Parathyroid adenoma (tissue), 2 donors: ENCODE data around the gene CIROP.
"Not testable (repeated sequence)": the region's sequence is repeated elsewhere in the genome, so short reads cannot be mapped to it uniquely, and the experiment has no call there.

ENCODE experiments used
- H2AFZ ChIP-seq: fragments of 300-600 bp; sonication (generic); one replicate; pipeline ENCODE4 v1.7.0; 2017; ENCODE audit warnings: antibody characterized with exemption, mild to moderate bottlenecking
- H3K27ac ChIP-seq: fragments of 300-600 bp; sonication (generic); one replicate; pipeline ENCODE4 v1.7.0; 2017
- H3K27me3 ChIP-seq: fragments of 300-600 bp; sonication (generic); one replicate; pipeline ENCODE4 v1.7.0; 2017; ENCODE audit warnings: low read length; ENCODE audit not compliant: control insufficient read depth, insufficient read depth
- H3K36me3 ChIP-seq: fragments of 300-600 bp; sonication (generic); one replicate; pipeline ENCODE4 v1.7.0; 2017; ENCODE audit warnings: low read length; ENCODE audit not compliant: control insufficient read depth, insufficient read depth
- H3K4me1 ChIP-seq: fragments of 300-600 bp; sonication (generic); one replicate; pipeline ENCODE4 v1.7.0; 2017; ENCODE audit warnings: control low read depth
- H3K4me2 ChIP-seq: fragments of 300-600 bp; sonication (generic); one replicate; pipeline ENCODE4 v1.7.0; 2017; ENCODE audit warnings: low read length
- H3K4me3 ChIP-seq: fragments of 300-600 bp; sonication (generic); one replicate; pipeline ENCODE4 v1.7.0; 2017; ENCODE audit warnings: low read depth, low read length
- H3K79me2 ChIP-seq: fragments of 300-600 bp; sonication (generic); one replicate; pipeline ENCODE4 v1.7.0; 2017; ENCODE audit warnings: control low read depth
- H3K9ac ChIP-seq: fragments of 300-600 bp; sonication (generic); one replicate; pipeline ENCODE4 v1.7.0; 2017; ENCODE audit warnings: mild to moderate bottlenecking
- H3K9me3 ChIP-seq: fragments of 300-600 bp; sonication (generic); one replicate; pipeline ENCODE4 v1.7.0; 2017; ENCODE audit warnings: low read length; ENCODE audit not compliant: control insufficient read depth
- TF ChIP-seq, protein P1 (sequence below): fragments of 300-600 bp; sonication (generic); IDR thresholded peaks from one replicate; pipeline ENCODE4 v1.7.0; 2017; ENCODE audit warnings: antibody characterized with exemption, mild to moderate bottlenecking
- donor health status: primary hyperparathyroidism.

Gene CIROP

DNA sequence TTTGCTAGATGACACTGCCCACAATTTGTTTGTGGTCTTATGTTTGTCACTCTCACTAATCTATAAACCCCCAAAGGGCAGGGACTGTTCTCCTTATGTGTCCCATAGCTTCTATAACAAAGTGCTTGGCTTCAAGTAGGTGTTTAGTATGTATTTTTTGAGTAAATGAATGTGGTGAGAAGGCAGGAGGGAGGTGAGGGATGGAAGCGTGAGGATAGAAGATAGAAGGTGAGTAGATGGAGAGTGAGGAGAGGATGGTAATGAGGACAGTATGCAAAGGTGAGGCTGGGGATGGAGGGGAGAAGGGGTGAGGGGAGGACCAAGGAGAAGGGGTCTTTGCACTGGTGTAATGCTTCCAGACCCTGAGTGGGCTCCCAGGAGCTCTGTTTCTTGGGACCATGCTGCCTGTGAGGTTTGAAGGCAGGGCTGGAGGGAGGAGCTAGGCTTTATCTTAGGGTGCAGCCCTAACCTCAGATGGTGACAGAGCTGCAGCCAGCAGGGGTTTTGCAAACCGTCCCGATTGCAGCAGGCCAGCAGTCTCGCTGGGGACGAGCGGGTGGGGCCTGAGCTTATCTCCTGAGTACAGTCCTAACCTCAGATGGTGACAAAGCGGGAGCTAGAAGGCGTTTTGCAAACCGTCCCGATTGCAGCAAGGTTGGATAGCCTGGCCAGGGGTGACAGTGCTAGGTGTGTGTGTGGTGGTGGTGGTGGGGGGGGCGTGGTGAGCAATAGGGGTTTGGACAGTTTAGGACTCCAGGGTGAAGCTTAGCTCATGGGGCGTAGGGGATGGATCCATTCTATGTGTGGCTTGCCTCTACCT, 7.8 kb upstream of the CIROP start:
- TF ChIP-seq, protein P1, sequence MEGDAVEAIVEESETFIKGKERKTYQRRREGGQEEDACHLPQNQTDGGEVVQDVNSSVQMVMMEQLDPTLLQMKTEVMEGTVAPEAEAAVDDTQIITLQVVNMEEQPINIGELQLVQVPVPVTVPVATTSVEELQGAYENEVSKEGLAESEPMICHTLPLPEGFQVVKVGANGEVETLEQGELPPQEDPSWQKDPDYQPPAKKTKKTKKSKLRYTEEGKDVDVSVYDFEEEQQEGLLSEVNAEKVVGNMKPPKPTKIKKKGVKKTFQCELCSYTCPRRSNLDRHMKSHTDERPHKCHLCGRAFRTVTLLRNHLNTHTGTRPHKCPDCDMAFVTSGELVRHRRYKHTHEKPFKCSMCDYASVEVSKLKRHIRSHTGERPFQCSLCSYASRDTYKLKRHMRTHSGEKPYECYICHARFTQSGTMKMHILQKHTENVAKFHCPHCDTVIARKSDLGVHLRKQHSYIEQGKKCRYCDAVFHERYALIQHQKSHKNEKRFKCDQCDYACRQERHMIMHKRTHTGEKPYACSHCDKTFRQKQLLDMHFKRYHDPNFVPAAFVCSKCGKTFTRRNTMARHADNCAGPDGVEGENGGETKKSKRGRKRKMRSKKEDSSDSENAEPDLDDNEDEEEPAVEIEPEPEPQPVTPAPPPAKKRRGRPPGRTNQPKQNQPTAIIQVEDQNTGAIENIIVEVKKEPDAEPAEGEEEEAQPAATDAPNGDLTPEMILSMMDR, result no peak
- Histone ChIP-seq H3K4me3 (no peak overlapping the region), H2AFZ (no peak overlapping the region), H3K27me3 (no peaks in the 10 kb centered on the region), H3K9me3 (no peaks in the 10 kb centered on the region), H3K4me2 (no peak overlapping the region), H3K36me3 (no peaks in the 10 kb centered on the region), H3K9ac (no peak overlapping the region), H3K27ac (no peak overlapping the region), H3K79me2 (no peaks in the 10 kb centered on the region), H3K4me1 (peaks cover 8% of the 10 kb centered on the region)

DNA sequence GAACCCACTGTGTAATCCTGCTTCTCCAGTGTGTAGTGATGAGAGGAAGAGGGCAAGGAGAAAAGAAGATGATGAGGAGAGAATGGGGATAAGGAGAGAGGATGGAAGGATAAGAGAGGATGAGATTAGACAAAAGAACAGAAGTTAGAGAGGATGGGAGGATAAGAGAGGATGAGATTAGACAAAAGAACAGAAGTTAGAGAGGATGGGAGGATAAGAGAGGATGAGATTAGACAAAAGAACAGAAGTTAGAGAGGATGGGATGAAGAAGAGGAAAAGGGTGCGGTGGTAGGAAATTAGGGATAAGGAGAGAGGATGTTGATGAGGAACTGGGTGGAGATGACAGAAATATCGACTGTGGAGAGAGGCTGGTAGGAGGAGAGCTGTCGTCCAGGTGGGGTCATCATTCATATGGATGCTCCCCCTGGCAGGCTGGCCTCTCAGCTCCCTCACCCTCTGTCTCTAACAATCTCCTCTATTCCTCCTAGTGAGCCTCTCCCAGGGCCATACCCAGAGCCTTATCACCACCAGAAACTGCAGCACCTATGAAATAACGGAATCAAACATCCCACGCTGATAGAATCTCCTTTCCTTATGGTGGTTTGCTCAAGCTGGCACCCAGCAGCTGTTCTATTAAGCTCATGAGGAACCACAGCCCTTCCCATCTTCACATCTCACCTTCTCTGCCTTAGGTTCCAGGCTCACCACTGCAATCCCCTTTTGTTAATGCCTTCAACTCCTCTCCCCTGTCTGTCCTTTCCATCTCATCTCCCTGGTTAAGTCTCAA, 6.0 kb upstream of the CIROP start:
- H3K4me1 ChIP-seq, result peaks cover 8% of the 10 kb centered on the region
- no peak overlapping the region for H2AFZ ChIP-seq
- no peak overlapping the region for H3K4me2 ChIP-seq

DNA sequence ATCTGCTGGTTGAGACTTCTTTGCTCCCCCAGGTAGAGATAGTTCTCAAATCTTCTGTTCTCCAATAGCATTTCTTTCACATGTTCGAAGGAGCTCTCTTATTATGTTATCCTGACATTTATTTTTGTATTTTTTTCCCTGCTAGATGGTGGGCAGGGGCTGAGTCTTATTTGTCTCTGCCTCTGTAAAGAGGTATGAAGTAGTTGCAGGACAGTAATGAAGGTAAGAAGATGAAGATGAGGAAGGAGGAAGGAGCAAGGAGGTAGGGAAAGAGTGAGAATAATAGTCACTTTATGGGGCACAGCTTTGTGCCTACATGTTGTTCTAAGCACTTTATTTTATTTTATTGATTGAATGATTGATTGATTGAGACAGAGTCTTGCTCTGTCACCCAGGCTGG, 5.0 kb upstream of the CIROP start:
- Histone ChIP-seq H2AFZ (no peak overlapping the region), H3K4me1 (peaks cover 8% of the 10 kb centered on the region), H3K4me2 (no peak overlapping the region), H3K27ac (no peak overlapping the region), H3K9ac (no peak overlapping the region), H3K4me3 (no peak overlapping the region), H3K9me3 (no peaks in the 10 kb centered on the region), H3K79me2 (no peaks in the 10 kb centered on the region), H3K36me3 (no peaks in the 10 kb centered on the region), H3K27me3 (no peaks in the 10 kb centered on the region)
- TF ChIP-seq, protein P1, result no peak

More for the DNA sequence above, 6.0 kb upstream of the CIROP start:
- H3K27ac ChIP-seq, result no peak overlapping the region
- no peaks in the 10 kb centered on the region for H3K79me2 ChIP-seq
- H3K9me3 ChIP-seq, result no peaks in the 10 kb centered on the region
- TF ChIP-seq, protein P1, result no peak
- no peaks in the 10 kb centered on the region for H3K36me3 ChIP-seq
- no peaks in the 10 kb centered on the region for H3K27me3 ChIP-seq
- no peak overlapping the region for H3K4me3 ChIP-seq
- H3K9ac ChIP-seq, result no peak overlapping the region

DNA sequence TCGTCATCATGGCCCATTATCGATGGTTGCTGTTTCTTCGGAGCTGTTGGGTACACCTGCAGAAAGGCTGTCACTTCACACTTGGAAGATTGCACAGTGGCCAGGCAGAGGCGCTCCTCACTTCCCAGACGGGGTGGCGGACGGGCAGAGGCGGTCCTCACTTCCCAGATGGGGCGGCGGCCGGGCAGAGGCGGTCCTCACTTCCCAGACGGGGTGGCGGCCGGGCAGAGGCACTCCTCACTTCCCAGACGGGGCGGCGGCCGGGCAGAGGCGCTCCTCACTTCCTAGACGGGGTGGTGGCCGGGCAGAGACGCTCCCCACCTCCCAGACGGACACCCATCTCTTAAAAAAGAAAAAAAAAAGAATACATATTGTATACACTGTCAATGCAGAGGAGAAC, 3.4 kb upstream of the CIROP start:
- not testable (repeated sequence) for H3K9ac ChIP-seq, H3K4me3 ChIP-seq, H2AFZ ChIP-seq, H3K36me3 ChIP-seq, H3K79me2 ChIP-seq, H3K9me3 ChIP-seq, H3K27ac ChIP-seq, H3K4me2 ChIP-seq, H3K27me3 ChIP-seq, H3K4me1 ChIP-seq

DNA sequence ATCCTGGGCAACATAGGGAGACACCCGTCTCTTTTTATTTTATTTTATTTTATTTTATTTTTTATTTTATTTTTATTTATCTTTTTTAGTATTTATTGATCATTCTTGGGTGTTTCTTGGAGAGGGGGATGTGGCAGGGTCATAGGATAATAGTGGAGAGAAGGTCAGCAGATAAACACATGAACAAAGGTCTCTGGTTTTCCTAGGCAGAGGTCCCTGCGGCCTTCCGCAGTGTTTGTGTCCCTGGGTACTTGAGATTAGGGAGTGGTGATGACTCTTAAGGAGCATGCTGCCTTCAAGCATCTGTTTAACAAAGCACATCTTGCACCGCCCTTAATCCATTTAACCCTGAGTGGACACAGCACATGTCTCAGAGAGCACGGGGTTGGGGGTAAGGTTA, 2.8 kb upstream of the CIROP start:
- H3K79me2 ChIP-seq, result not testable (repeated sequence)

More for the DNA sequence above, 2.8 kb upstream of the CIROP start:
- not testable (repeated sequence) for H3K4me2 ChIP-seq, H3K27me3 ChIP-seq, H3K27ac ChIP-seq, H3K4me1 ChIP-seq, H3K4me3 ChIP-seq, H2AFZ ChIP-seq, H3K36me3 ChIP-seq, H3K9me3 ChIP-seq, H3K9ac ChIP-seq
